Left lung (tissue), 10 donors: ENCODE measurements around the gene CTDSPL. TPM values are rescaled to one million over a fixed set of nuclear protein-coding genes. Genes with fewer than 3 reads are reported as not detected.
A peak's percentile ranks its signal among the peaks of the same experiment; 100 is the strongest.

ENCODE experiments used
- ATAC-seq: fragments of 200-7000 bp; cut with Tn5 transposase; one replicate; pipeline ENCODE4 v1.9.1; 2020; ENCODE audit warnings: moderate library complexity
- DNase-seq, 4 donors: peaks; one replicate each; pipeline ENCODE4 v3.0.0-alpha.2; 2013 to 2020
- H3K27ac ChIP-seq, 2 donors: fragments of 200-600 bp; sonication (generic) in 1 of 2; one replicate each; pipeline versions ENCODE4 v1.5.0 to v1.8.0; 2020 to 2021
- H3K27me3 ChIP-seq, 2 donors: fragments of 200-600 bp; sonication (generic) in 1 of 2; one replicate each; pipeline versions ENCODE4 v1.5.0 to v1.8.0; 2020 to 2021
- H3K36me3 ChIP-seq, 2 donors: fragments of 200-600 bp; sonication (generic) in 1 of 2; one replicate each; pipeline versions ENCODE4 v1.5.0 to v1.8.0; 2020 to 2021
- H3K4me1 ChIP-seq, 2 donors: fragments of 200-600 bp; one replicate each; pipeline ENCODE4 v1.8.0; 2021
- H3K4me3 ChIP-seq, 2 donors: fragments of 200-600 bp; sonication (generic) in 1 of 2; one replicate each; pipeline versions ENCODE4 v1.5.0 to v1.8.0; 2020 to 2021; ENCODE audit warnings: mild to moderate bottlenecking in 1 of 2
- H3K9me3 ChIP-seq, 2 donors: fragments of 200-600 bp; sonication (generic) in 1 of 2; one replicate each; pipeline versions ENCODE4 v1.5.0 to v1.8.0; 2020 to 2021
- intact Hi-C, 2 donors: fragments of 100-400 bp; cut with DNase I; formaldehyde crosslinking; loops; one replicate each; pipeline versions ENCODE4 v1.11.2 to v1.14.2; 2022
- polyA plus RNA-seq, 6 donors: library from polyadenylated mRNA; unstranded; fragments of 120-200 nt; gene quantifications; one replicate each; pipeline ENCODE4 v1.2.1, GENCODE V29; 2013; ENCODE audit not compliant: insufficient read length in 6 of 6
- total RNA-seq, 2 donors: library from RNA; stranded (reverse); fragmentation: NEBNext Ultra II Directional; extraction: Animal tissue kit (Norgen Biotek cat#: 25700); gene quantifications; one replicate each; pipeline ENCODE4 v1.2.1, GENCODE V29; 2021
- TF ChIP-seq, protein P1 (sequence below), 2 donors: fragments of 200-600 bp; sonication (generic) in 1 of 2; IDR thresholded peaks; one replicate each; pipeline versions ENCODE4 v1.5.0 to v1.8.0; 2021; ENCODE audit warnings: antibody characterized with exemption in 2 of 2
- donor health status: DM: no; HTN: yes; CAD: no.
- donor health status: DM: no; HTN: no; CAD: no.

CTDSPL gene
- total and polyA plus RNA-seq, 8 donors, result 46.9 to 122 (median 115) TPM

DNA sequence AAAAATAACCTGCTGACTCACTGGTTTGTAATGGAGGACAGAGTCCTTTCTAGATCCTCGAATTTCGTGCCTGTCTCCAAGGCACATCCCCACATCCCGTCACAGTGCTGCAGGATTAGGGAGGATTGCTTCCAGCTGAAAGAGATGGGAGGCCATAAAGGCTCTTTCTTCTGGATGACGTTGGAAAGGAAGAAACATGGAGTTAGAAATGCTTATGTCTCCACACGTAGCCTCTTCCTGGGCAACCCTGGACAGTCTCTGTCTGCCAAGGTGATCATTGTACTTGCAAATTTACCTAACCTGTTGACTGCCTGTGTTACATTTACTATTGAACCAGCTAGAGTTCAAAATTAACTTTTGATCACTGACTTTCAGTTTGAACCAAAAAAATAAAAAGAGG lies 101.3 kb downstream of the CTDSPL start:
- ATAC-seq (no peak), DNase-seq (no peak)
- Histone ChIP-seq H3K27ac (no peak overlapping the region), H3K9me3 (no peaks in the 10 kb centered on the region), H3K27me3 (no peaks in the 10 kb centered on the region), H3K4me1 (peaks cover 11 to 18% of the 10 kb centered on the region in 2 donors), H3K36me3 (no peaks in the 10 kb centered on the region), H3K4me3 (no peak overlapping the region)
- TF ChIP-seq, protein P1, sequence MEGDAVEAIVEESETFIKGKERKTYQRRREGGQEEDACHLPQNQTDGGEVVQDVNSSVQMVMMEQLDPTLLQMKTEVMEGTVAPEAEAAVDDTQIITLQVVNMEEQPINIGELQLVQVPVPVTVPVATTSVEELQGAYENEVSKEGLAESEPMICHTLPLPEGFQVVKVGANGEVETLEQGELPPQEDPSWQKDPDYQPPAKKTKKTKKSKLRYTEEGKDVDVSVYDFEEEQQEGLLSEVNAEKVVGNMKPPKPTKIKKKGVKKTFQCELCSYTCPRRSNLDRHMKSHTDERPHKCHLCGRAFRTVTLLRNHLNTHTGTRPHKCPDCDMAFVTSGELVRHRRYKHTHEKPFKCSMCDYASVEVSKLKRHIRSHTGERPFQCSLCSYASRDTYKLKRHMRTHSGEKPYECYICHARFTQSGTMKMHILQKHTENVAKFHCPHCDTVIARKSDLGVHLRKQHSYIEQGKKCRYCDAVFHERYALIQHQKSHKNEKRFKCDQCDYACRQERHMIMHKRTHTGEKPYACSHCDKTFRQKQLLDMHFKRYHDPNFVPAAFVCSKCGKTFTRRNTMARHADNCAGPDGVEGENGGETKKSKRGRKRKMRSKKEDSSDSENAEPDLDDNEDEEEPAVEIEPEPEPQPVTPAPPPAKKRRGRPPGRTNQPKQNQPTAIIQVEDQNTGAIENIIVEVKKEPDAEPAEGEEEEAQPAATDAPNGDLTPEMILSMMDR (IDR thresholded peaks at IDR 0.05), result no peak
- intact Hi-C loops, result loop anchor here in 1 of 2 donors (10.0 kb wide), 1 partner anchor 108 kb away; no protein-coding TSS in a partner anchor

DNA sequence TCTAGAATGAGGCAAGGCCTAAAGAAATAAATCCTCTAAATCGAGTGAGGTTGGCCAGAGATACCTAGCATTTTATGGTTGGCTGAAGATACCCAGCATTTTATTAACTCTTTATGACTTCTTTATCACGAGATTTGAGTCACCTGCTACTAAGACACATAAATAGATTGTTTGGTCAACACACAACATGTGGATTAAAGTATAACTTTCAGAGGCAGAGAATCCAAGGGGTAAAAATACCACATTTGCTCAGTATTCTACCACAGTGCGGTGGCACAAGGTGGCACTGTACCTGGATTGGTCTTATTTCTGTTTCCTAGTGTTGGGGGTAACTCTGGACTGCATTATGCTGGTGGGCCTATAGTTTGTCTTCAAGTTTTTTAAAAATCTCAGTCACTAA lies 102.0 kb downstream of the CTDSPL start:
- TF ChIP-seq, protein P1 (IDR thresholded peaks at IDR 0.05), result no peak
- Histone ChIP-seq H3K4me1 (peaks cover 11 to 21% of the 10 kb centered on the region in 2 donors), H3K36me3 (no peaks in the 10 kb centered on the region), H3K27ac (no peak overlapping the region), H3K4me3 (no peak overlapping the region), H3K27me3 (no peaks in the 10 kb centered on the region), H3K9me3 (no peaks in the 10 kb centered on the region)
- intact Hi-C loops, result loop anchor here in 1 of 2 donors (10.0 kb wide), 1 partner anchor 109 kb away; no protein-coding TSS in a partner anchor
- ATAC-seq, result no peak
- DNase-seq, result no peak

DNA sequence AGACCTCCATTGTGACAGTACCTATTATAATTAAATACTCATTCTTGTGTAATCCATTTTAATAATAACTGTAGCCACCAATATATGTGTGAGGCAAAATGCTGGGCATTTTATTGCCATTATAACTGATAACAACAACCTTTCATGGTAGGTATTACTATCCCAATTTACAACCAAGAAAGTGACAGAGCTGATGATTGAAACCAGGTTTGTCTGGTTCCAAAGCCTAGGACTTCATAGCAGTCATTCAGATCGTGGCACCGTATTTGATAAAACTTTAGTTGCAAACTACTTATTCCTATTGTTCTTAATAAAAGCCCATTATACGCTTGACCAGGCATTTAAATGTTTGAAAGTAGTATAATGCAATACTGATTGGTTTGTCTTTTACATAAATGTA lies 102.5 kb downstream of the CTDSPL start:
- ATAC-seq (no peak), DNase-seq (no peak)
- TF ChIP-seq, protein P1 (IDR thresholded peaks at IDR 0.05), result no peak
- Histone ChIP-seq H3K27ac (no peak overlapping the region), H3K4me1 (peaks cover 11 to 26% of the 10 kb centered on the region in 2 donors), H3K4me3 (no peak overlapping the region), H3K9me3 (no peaks in the 10 kb centered on the region), H3K36me3 (no peaks in the 10 kb centered on the region), H3K27me3 (no peaks in the 10 kb centered on the region)
- intact Hi-C loops, result loop anchor here in 1 of 2 donors (10.0 kb wide), 1 partner anchor 109 kb away; no protein-coding TSS in a partner anchor

DNA sequence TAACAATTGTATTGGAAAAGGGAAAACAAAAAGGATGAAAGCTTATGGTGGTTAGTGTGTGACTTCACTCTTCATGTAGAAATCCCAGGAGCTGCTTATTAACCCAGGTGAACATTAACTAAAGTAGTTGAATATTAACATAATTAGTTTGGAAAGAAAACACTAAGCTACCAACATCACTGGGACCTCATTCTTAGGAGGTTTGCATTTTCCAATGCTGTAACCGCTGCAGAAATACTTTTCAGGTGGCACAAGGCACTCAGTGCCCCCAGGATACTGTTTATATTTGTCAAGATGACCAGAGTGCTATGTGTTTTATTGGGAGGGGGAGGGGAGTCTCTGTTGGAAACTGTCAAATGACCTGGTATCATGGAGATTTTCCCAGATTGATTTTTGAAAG lies 103.0 kb downstream of the CTDSPL start:
- no peaks in the 10 kb centered on the region for H3K27me3 ChIP-seq
- no peaks in the 10 kb centered on the region for H3K9me3 ChIP-seq
- TF ChIP-seq, protein P1 (IDR thresholded peaks at IDR 0.05), result no peak
- DNase-seq, result no peak
- no peak overlapping the region for H3K27ac ChIP-seq
- peaks cover 11 to 31% of the 10 kb centered on the region in 2 donors for H3K4me1 ChIP-seq
- H3K36me3 ChIP-seq, result no peaks in the 10 kb centered on the region
- no peak overlapping the region for H3K4me3 ChIP-seq
- intact Hi-C loops, result loop anchor here (5.0 to 10.0 kb wide), 2 partner anchors 107 to 110 kb away; no protein-coding TSS in a partner anchor
- peak; percentile 58 for ATAC-seq

DNA sequence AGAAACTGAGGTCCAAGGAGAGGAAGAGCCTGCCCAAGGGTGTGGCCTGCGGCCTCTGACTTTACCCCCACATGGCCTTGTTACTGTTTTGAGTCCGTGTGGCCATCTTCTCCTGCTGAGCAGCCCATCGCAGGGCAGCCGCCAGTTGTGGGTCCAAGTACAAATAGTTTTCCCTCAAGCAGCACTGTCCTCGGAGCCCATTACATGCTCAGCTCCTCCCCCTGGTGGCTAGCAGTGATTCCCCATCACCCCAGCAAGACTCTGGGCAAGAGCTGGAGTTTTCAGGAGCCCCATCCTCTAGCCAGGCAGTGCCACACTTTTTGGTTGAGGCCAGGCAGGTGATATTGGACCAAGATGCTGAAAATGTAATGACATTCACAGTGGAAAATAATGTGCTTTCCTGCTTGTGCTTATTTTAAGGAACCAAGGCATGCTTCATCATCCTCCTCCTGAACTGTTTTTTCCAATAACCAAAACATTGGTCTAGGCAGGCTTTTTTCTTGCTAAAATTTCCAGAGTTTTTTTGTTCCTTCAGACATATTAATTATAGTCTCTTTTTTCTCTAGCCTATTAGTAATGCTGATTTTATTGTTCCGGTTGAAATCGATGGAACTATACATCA lies 105.7 kb downstream of the CTDSPL start:
- intact Hi-C loops, result loop anchor here (5.0 to 10.0 kb wide), 2 partner anchors 110 to 113 kb away; no protein-coding TSS in a partner anchor
- TF ChIP-seq, protein P1 (IDR thresholded peaks at IDR 0.05), result peak; percentile 68 to 76
- Histone ChIP-seq H3K36me3 (no peaks in the 10 kb centered on the region), H3K4me1 (peaks cover 1 to 22% of the 10 kb centered on the region in 2 donors), H3K9me3 (no peaks in the 10 kb centered on the region), H3K27me3 (no peaks in the 10 kb centered on the region), H3K4me3 (no peak overlapping the region), H3K27ac (no peak overlapping the region)
- peak in 2 of 4 donors; percentile 71 to 77 for DNase-seq
- peak; percentile 89 for ATAC-seq
